K562 (cell line): ENCODE results near the gene EZH1. TPM values are rescaled to one million over a fixed set of nuclear protein-coding genes. Genes with fewer than 3 reads are reported as not detected.

Experiments
- BCL6 ChIP-seq: fragments of 250-450 bp; sonication (Bioruptor Pico); IDR thresholded peaks from 2 replicates; pipeline ENCODE4 v1.4.0; 2020
- GTF2A2 ChIP-seq: IDR thresholded peaks from 2 replicates; pipeline ENCODE4 v1.6.1; 2016; ENCODE audit warnings: mild to moderate bottlenecking, missing genetic modification characterization, missing compliant biosample characterization
- KDM4B ChIP-seq, 2 experiments: fragments of 450-650 bp in 1 of 2; sonication (generic) in 1 of 2; IDR thresholded peaks; 2 replicates each; pipeline ENCODE4 v1.6.1; 2016 to 2017; ENCODE audit warnings: borderline replicate concordance in 2 of 2, antibody characterized with exemption in 1 of 2, low read depth in 1 of 2, mild to moderate bottlenecking in 1 of 2
- MTF1 ChIP-seq: fragments of 250-450 bp; sonication (Bioruptor Pico); IDR thresholded peaks from 2 replicates; pipeline ENCODE4 v1.9.0; 2021; ENCODE audit warnings: moderate library complexity, mild to moderate bottlenecking, inconsistent platforms, borderline replicate concordance
- NR2C1 ChIP-seq, 2 experiments: fragments of 450-650 bp; IDR thresholded peaks; 2 replicates each; pipeline ENCODE4 v1.6.1; 2017; ENCODE audit warnings: mild to moderate bottlenecking in 2 of 2, antibody characterized with exemption in 1 of 2, inconsistent platforms in 1 of 2, missing compliant biosample characterization in 1 of 2, missing genetic modification characterization in 1 of 2
- RCOR1 ChIP-seq, 2 experiments: IDR thresholded peaks; 2 replicates each; pipeline ENCODE4 v1.6.1; 2012; ENCODE audit warnings: low read depth in 2 of 2, low read length in 2 of 2, borderline replicate concordance in 1 of 2, improper control_type of control experiment in 1 of 2
- TAL1 ChIP-seq: fragments of 450-650 bp; IDR thresholded peaks from 2 replicates; pipeline ENCODE4 v1.6.1; 2016; ENCODE audit warnings: mild to moderate bottlenecking
- ZC3H4 ChIP-seq: sonication (generic); formaldehyde crosslinking; IDR thresholded peaks from 2 replicates; pipeline ENCODE4 v1.9.0; 2021; ENCODE audit warnings: missing genetic modification reagents, borderline replicate concordance
- ZNF134 ChIP-seq: fragments of 250-450 bp; sonication (Bioruptor Pico); conservative IDR thresholded peaks from 2 replicates; pipeline ENCODE4 v1.4.0; 2020
- ZNF282 ChIP-seq: sonication (generic); formaldehyde crosslinking; IDR thresholded peaks from 2 replicates; pipeline ENCODE4 v1.8.1; 2023; ENCODE audit warnings: missing genetic modification reagents
- polyA plus RNA-seq, 8 experiments: library from polyadenylated mRNA; depleted of rRNA in 4 of 8; stranded (reverse) in 5 of 8; unstranded in 3 of 8; fragments of >200 nt; fragmentation: Nextera tagmentation in 2 of 8; fragmentation: Illumina TruSeq in 1 of 8; extraction: Ambion mirVana in 2 of 8; extraction: Trizol in 1 of 8; gene quantifications; 2 replicates each; pipeline versions ENCODE4 v1.2.1 to v1.2.3, GENCODE V29; 2011 to 2014; ENCODE audit warnings: inconsistent platforms in 1 of 8, missing spikeins in 1 of 8
- total RNA-seq, 7 experiments: library from RNA; depleted of rRNA in 6 of 7; stranded (reverse); fragments of >200 nt in 6 of 7; fragmentation: Illumina TruSeq in 2 of 7; extraction: Trizol in 2 of 7; gene quantifications; 2 replicates each; pipeline versions ENCODE4 v1.2.1 to v1.2.3, GENCODE V29; 2011 to 2021; ENCODE audit warnings: low replicate concordance in 1 of 7
- TF ChIP-seq, protein P1 (sequence below), 2 experiments: fragments of 450-650 bp in 1 of 2; sonication (generic) in 1 of 2; formaldehyde crosslinking in 1 of 2; IDR thresholded peaks; 2 replicates each; pipeline versions ENCODE4 v1.7.1 to v1.9.0; 2016 to 2022; ENCODE audit warnings: inconsistent platforms in 1 of 2, mild to moderate bottlenecking in 1 of 2, missing genetic modification reagents in 1 of 2
- TF ChIP-seq, protein P2 (sequence below): sonication (generic); formaldehyde crosslinking; IDR thresholded peaks from 2 replicates; pipeline ENCODE4 v1.8.1; 2023; ENCODE audit warnings: missing genetic modification reagents, mild to moderate bottlenecking, borderline replicate concordance

Gene EZH1
- total and polyA plus RNA-seq, 9 of the 15 experiments (the other 6 are each of a cell fraction or from before 2014, with no cell fraction given), result 8.6 to 40.8 (median 22.9) TPM

DNA sequence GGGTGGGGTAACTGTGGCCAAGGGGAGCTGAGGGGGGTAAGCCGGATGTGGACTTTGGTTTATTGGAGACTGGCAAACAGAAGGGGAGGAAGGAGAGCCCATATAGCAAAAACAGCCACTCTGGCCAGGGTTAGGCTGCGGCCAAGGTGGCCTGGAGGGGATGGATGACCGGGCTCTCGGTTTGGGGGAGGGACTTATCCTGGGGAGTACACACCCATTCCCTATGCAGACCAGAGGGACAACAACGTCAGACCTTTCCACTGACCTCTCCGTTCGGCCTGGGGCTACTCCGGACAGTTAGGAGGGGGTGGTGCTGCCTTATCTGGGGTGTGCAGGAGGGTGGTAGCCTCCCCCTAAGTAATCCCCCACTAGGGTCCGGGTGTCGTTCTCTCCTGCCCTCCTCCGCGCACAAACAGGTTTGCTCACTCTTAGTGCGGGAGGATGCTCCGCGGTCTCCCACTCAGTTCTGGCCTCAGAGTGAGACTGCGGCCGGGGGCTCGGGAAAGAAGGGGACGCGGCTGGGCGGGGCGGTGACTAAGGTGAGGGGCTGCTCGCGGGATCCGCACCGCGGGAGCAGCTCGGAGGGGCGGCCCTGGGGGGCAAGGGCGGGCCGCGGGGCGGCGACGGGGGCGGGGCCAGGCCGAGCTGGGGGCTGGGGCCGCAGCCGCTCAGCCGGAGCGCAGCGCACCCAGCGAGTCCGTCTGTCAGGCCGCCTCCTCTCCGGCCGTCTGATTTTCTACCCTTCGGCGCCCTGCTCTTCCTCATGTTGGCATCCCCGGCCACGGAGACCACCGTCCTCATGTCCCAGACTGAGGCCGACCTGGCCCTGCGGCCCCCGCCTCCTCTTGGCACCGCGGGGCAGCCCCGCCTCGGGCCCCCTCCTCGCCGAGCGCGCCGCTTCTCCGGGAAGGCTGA lies 35.4 kb upstream of the EZH1 start, which contains the start of gene WNK4 (continued):
- TF ChIP-seq, protein P1, sequence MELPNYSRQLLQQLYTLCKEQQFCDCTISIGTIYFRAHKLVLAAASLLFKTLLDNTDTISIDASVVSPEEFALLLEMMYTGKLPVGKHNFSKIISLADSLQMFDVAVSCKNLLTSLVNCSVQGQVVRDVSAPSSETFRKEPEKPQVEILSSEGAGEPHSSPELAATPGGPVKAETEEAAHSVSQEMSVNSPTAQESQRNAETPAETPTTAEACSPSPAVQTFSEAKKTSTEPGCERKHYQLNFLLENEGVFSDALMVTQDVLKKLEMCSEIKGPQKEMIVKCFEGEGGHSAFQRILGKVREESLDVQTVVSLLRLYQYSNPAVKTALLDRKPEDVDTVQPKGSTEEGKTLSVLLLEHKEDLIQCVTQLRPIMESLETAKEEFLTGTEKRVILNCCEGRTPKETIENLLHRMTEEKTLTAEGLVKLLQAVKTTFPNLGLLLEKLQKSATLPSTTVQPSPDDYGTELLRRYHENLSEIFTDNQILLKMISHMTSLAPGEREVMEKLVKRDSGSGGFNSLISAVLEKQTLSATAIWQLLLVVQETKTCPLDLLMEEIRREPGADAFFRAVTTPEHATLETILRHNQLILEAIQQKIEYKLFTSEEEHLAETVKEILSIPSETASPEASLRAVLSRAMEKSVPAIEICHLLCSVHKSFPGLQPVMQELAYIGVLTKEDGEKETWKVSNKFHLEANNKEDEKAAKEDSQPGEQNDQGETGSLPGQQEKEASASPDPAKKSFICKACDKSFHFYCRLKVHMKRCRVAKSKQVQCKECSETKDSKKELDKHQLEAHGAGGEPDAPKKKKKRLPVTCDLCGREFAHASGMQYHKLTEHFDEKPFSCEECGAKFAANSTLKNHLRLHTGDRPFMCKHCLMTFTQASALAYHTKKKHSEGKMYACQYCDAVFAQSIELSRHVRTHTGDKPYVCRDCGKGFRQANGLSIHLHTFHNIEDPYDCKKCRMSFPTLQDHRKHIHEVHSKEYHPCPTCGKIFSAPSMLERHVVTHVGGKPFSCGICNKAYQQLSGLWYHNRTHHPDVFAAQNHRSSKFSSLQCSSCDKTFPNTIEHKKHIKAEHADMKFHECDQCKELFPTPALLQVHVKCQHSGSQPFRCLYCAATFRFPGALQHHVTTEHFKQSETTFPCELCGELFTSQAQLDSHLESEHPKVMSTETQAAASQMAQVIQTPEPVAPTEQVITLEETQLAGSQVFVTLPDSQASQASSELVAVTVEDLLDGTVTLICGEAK (IDR thresholded peaks at IDR 0.05), result no peak
- TF ChIP-seq, protein P1 (CRISPR knock-in tag; IDR thresholded peaks at IDR 0.05), result no peak
- no peak for TF ChIP-seq BCL6 (CRISPR knock-in tag)
- TF ChIP-seq ZC3H4, result no peak
- TF ChIP-seq, protein P2, sequence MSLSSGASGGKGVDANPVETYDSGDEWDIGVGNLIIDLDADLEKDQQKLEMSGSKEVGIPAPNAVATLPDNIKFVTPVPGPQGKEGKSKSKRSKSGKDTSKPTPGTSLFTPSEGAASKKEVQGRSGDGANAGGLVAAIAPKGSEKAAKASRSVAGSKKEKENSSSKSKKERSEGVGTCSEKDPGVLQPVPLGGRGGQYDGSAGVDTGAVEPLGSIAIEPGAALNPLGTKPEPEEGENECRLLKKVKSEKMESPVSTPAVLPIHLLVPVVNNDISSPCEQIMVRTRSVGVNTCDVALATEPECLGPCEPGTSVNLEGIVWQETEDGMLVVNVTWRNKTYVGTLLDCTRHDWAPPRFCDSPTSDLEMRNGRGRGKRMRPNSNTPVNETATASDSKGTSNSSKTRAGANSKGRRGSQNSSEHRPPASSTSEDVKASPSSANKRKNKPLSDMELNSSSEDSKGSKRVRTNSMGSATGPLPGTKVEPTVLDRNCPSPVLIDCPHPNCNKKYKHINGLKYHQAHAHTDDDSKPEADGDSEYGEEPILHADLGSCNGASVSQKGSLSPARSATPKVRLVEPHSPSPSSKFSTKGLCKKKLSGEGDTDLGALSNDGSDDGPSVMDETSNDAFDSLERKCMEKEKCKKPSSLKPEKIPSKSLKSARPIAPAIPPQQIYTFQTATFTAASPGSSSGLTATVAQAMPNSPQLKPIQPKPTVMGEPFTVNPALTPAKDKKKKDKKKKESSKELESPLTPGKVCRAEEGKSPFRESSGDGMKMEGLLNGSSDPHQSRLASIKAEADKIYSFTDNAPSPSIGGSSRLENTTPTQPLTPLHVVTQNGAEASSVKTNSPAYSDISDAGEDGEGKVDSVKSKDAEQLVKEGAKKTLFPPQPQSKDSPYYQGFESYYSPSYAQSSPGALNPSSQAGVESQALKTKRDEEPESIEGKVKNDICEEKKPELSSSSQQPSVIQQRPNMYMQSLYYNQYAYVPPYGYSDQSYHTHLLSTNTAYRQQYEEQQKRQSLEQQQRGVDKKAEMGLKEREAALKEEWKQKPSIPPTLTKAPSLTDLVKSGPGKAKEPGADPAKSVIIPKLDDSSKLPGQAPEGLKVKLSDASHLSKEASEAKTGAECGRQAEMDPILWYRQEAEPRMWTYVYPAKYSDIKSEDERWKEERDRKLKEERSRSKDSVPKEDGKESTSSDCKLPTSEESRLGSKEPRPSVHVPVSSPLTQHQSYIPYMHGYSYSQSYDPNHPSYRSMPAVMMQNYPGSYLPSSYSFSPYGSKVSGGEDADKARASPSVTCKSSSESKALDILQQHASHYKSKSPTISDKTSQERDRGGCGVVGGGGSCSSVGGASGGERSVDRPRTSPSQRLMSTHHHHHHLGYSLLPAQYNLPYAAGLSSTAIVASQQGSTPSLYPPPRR (CRISPR knock-in tag), result no peak
- TF ChIP-seq MTF1 (CRISPR knock-in tag), result no peak
- TF ChIP-seq KDM4B (IDR thresholded peaks at IDR 0.05; ENCODE audit: borderline replicate concordance in 2 of 2, low read depth in 1 of 2), result no peak
- TF ChIP-seq RCOR1 (IDR thresholded peaks at IDR 0.05; ENCODE audit: borderline replicate concordance in 1 of 2, low read depth in 2 of 2, low read length in 2 of 2), result peak; percentile 12 to 90; a peak in 3 of 4 replicates
- TF ChIP-seq GTF2A2 (tag), result no peak
- peak; percentile 47; the same call in 1 of the 2 replicates for TF ChIP-seq NR2C1 (IDR thresholded peaks at IDR 0.05)
- no peak for TF ChIP-seq NR2C1 (tag; IDR thresholded peaks at IDR 0.05)
- TF ChIP-seq TAL1, result peak; percentile 90
- TF ChIP-seq ZNF282 (CRISPR knock-in tag), result no peak
- no peak for TF ChIP-seq ZNF134 (CRISPR knock-in tag)
